Tibial artery (tissue), 4 donors: ENCODE results near the gene MRFAP1.

ENCODE experiments used
- DNase-seq, 2 donors: peaks; one replicate each; pipeline ENCODE4 v3.0.0-alpha.2; 2019
- H3K27ac ChIP-seq, 2 donors: fragments of 200-600 bp; sonication (generic) in 1 of 2; 1 replicate in 1 of 2; 2 replicates in 1 of 2; pipeline ENCODE4 v1.5.1; 2018 to 2019; ENCODE audit warnings: mild to moderate bottlenecking in 1 of 2
- H3K27me3 ChIP-seq, 2 donors: fragments of 200-600 bp; sonication (generic) in 1 of 2; one replicate each; pipeline versions ENCODE4 v1.5.1 to v1.6.0; 2016 to 2019
- H3K36me3 ChIP-seq, 3 donors: fragments of 200-600 bp; sonication (generic) in 2 of 3; one replicate each; pipeline ENCODE4 v1.5.1; 2016 to 2019; ENCODE audit warnings: mild to moderate bottlenecking in 2 of 3
- H3K4me1 ChIP-seq, 4 donors: fragments of 200-600 bp; sonication (generic) in 2 of 4; 1 replicate in 3 of 4; 2 replicates in 1 of 4; pipeline ENCODE4 v1.5.1; 2016 to 2019
- H3K4me3 ChIP-seq, 2 donors: fragments of 200-600 bp; sonication (generic) in 1 of 2; 1 replicate in 1 of 2; 2 replicates in 1 of 2; pipeline ENCODE4 v1.5.1; 2018 to 2019; ENCODE audit warnings: mild to moderate bottlenecking in 2 of 2
- H3K9me3 ChIP-seq, 3 donors: fragments of 200-600 bp; sonication (generic) in 1 of 3; one replicate each; pipeline ENCODE4 v1.5.1; 2016 to 2019
- intact Hi-C: fragments of 100-400 bp; cut with DNase I; formaldehyde crosslinking; loops from one replicate; pipeline ENCODE4 v1.15.0; 2023; ENCODE audit warnings: low total_unique reads
- TF ChIP-seq, protein P1 (sequence below), 2 experiments: fragments of 200-600 bp in 1 of 2; fragments of 450-650 bp in 1 of 2; IDR thresholded peaks; one replicate each; pipeline ENCODE4 v1.5.1; 2017 to 2019; ENCODE audit warnings: antibody characterized with exemption in 2 of 2, mild to moderate bottlenecking in 1 of 2, moderate library complexity in 1 of 2

The MRFAP1 gene

DNA sequence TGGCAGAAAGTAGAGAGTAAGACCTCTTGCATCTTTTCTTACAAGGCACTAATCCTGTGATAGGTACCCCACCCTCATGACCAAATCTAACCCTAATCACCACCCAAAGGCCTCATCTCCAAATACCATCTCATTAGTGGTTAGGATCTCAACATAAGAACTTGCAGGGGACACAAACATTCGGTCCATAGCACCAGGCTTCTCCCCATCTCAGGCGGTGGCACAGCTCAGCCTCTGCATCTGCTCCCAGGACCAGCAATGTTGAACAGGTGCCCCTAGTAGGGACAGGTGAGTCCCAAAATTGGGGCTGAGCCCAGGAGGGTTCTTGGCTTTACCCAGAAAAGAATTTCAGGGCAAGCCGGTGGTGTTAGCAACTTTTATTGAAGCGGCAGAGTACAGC is 8.4 kb upstream of the MRFAP1 start:
- H3K4me1 ChIP-seq: no peaks in the 10 kb centered on the region
- H3K9me3 ChIP-seq: no peaks in the 10 kb centered on the region
- no peaks in the 10 kb centered on the region for H3K36me3 ChIP-seq
- TF ChIP-seq, protein P1, sequence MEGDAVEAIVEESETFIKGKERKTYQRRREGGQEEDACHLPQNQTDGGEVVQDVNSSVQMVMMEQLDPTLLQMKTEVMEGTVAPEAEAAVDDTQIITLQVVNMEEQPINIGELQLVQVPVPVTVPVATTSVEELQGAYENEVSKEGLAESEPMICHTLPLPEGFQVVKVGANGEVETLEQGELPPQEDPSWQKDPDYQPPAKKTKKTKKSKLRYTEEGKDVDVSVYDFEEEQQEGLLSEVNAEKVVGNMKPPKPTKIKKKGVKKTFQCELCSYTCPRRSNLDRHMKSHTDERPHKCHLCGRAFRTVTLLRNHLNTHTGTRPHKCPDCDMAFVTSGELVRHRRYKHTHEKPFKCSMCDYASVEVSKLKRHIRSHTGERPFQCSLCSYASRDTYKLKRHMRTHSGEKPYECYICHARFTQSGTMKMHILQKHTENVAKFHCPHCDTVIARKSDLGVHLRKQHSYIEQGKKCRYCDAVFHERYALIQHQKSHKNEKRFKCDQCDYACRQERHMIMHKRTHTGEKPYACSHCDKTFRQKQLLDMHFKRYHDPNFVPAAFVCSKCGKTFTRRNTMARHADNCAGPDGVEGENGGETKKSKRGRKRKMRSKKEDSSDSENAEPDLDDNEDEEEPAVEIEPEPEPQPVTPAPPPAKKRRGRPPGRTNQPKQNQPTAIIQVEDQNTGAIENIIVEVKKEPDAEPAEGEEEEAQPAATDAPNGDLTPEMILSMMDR (IDR thresholded peaks at IDR 0.05): no peak
- intact Hi-C loops: no loop called here
- no peaks in the 10 kb centered on the region for H3K27me3 ChIP-seq
- H3K4me3 ChIP-seq: no peak overlapping the region
- no peak for DNase-seq
- H3K27ac ChIP-seq: no peak overlapping the region

DNA sequence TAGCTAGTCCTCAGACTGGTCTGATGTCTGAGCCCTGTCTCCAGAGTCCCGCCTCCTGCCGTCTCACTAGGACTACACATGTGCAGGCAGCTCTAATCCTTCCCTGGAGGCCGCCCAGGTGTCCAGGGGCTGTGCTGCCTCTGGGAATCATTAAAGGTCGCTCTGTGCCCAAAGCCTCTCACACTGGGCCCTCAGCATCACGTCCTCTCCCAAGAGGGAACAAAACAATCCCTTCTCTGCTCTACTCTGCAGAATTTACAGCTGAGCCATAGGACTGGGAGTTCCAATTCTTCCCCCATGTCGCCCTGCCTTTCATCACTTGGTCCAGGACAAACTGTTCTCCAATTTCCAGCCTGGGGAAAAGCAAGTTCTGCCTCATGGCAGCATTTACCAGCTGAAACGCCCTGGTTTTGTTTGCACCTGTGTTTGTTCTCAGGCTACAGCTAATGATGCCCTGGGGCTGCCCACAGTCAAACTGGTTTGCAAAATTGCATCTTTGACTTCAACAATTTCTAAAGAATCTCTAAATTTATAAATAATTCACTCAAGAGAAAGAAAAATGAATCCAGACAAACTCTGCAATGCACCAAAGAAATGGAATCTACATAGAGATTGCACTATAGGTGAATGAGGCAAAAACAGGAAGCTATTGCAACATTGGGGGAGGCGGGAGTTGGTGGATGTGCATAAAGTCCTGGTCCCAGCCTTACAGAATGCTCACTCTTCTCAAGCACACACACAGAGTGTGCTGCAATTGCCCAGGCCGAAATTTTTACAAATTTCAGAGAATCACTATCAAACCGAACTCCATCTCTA is 7.2 kb upstream of the MRFAP1 start:
- H3K4me3 ChIP-seq: no peak overlapping the region
- H3K36me3 ChIP-seq: no peaks in the 10 kb centered on the region
- TF ChIP-seq, protein P1 (IDR thresholded peaks at IDR 0.05): no peak
- intact Hi-C loops: no loop called here
- no peak overlapping the region for H3K27ac ChIP-seq
- H3K4me1 ChIP-seq: no peaks in the 10 kb centered on the region
- H3K9me3 ChIP-seq: no peaks in the 10 kb centered on the region
- peak in 1 of 2 donors; percentile 40 for DNase-seq
- H3K27me3 ChIP-seq: no peaks in the 10 kb centered on the region

DNA sequence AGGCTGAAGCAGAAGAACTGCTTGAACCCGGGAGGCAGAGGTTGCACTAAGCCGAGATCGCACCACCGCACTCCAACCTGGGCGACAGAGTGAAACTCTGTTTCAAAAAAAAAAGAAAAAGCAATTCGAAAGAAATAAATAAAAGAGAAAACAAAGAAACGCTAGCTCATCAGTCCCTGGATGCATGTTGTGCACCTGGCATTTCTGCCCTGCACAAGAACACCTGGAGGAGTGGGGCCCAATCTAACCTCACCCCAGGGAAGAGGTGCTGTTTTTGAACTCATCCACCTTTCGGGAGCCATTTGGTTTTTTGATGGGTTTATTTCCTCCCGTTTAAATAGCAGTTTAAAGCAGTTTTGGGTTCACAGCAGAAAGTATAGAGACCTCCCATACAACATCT is 5.7 kb upstream of the MRFAP1 start:
- Histone ChIP-seq H3K4me3 (no peak overlapping the region), H3K36me3 (no peaks in the 10 kb centered on the region), H3K9me3 (no peaks in the 10 kb centered on the region), H3K27me3 (no peaks in the 10 kb centered on the region), H3K4me1 (peaks cover 0 to 5% (median under 1%) of the 10 kb centered on the region in 4 donors), H3K27ac (no peak overlapping the region)
- intact Hi-C loops: no loop called here
- no peak for DNase-seq
- TF ChIP-seq, protein P1 (IDR thresholded peaks at IDR 0.05): no peak

DNA sequence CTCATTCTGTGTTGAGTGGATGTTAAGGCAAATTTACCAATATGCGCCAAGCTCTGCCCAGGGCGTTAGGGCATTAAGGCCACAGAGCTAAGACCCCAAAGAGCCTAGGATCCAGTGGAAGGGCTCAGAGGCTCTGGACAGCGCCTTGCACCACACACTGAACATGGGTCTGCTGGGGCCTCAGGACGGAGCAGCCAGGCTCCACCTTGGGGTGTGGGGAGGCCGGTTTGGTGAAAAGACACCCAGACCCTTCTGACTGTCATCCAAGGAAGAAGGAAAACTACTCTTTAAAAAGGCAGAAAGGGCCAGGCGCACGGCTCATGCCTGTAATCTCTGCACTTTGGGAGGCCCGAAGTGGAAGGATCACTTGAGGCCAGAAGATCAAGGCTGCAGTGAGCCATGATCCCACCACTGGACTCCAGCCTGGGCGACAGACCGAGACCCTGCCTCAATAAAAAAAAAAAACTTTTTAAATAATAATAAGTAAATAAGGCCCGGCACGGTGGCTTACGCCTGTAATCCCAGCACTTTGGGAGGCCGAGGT is 1.3 kb upstream of the MRFAP1 start:
- no peak for DNase-seq
- H3K9me3 ChIP-seq: no peaks in the 10 kb centered on the region
- intact Hi-C loops: no loop called here
- no peaks in the 10 kb centered on the region for H3K27me3 ChIP-seq
- peaks cover 0 to 35% (median 24%) of the 10 kb centered on the region in 4 donors for H3K4me1 ChIP-seq
- no peak overlapping the region for H3K27ac ChIP-seq
- H3K4me3 ChIP-seq: no peak overlapping the region
- peaks cover 17 to 20% (median 20%) of the 10 kb centered on the region in 3 donors for H3K36me3 ChIP-seq
- TF ChIP-seq, protein P1 (IDR thresholded peaks at IDR 0.05): no peak

DNA sequence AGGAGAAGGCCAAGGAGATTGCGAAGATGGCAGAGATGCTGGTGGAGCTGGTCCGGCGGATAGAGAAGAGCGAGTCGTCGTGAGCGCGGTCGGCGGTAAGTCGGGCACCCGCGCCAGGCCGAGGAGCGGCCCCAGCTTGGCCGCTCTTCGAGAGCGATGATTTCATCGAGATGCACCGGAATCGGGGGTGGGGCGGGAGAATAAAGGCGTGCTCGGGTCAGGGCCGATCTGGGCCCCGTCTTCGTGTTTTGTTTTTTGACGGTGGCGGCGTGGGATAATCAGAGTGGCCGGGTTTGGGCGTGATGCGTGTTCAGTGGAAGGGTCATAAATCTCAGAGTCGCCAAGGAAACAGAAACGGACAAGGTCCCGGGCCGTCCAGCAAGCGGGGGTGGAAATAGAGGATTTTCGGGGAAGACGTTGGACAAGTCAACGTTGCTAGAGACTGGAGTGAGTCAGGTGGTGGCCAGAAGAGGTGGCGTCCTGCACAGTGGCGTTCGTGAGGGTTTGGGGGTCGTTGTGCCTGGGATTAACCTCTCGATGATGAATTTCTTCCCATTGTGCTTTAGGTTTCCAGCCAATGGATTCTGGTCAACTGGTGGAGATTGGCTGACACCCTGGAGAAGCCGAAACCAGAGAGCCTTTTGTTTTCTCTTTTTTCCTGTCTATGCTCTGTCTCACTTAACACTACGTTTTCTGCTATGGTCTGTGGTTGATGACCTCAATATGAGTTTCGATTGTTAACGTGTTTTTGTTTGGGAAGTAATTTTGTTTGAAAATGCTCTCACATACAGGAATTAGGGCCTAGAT is 882 bp downstream of the MRFAP1 start:
- DNase-seq: peak; percentile 42 to 74
- intact Hi-C loops: loop anchor here (5.0 kb wide), 1 partner anchor 66 kb away; the partner anchor contains the start of gene MRFAP1L1
- no peaks in the 10 kb centered on the region for H3K27me3 ChIP-seq

More for the DNA sequence above, 882 bp downstream of the MRFAP1 start:
- Histone ChIP-seq H3K27ac (peak overlapping the region; percentile 93 to 97), H3K4me3 (peak overlapping the region; percentile 89 to 93), H3K36me3 (peaks cover 17 to 20% (median 20%) of the 10 kb centered on the region in 3 donors), H3K4me1 (peaks cover 0 to 40% (median 24%) of the 10 kb centered on the region in 4 donors), H3K9me3 (no peaks in the 10 kb centered on the region)
- TF ChIP-seq, protein P1 (IDR thresholded peaks at IDR 0.05): no peak
